ENCODE measurements around the gene FHIP1B. TPM values are rescaled to one million over a fixed set of nuclear protein-coding genes. Genes with fewer than 3 reads are reported as not detected.

The FHIP1B gene
- total RNA-seq, 1 experiment from 2014 or later, result 42.8 TPM

GRCh38 chr11:6225896-6226295, 8.5 kb downstream of the FHIP1B start:
- ChIA-PET CTCF (no interaction called here), POLR2A (no interaction called here)
- in situ Hi-C loops (cut with HindIII; ENCODE audit: low pct_unique_long_range_greater_than_20kb, low sequenced_read_pairs), result no loop called here
- Histone ChIP-seq H3K27me3 (ENCODE audit: control insufficient read depth, insufficient read depth, low read length) (no peaks in the 10 kb centered on the region), H3K9me3 (ENCODE audit: control insufficient read depth, insufficient read depth, low read depth, low read length) (no peaks in the 10 kb centered on the region), H3K36me3 (ENCODE audit: control insufficient read depth, insufficient read depth, low read length) (no peaks in the 10 kb centered on the region; the same call in 1 of the 2 replicates), H3K4me1 (ENCODE audit: control insufficient read depth, insufficient read depth, low read length) (no peaks in the 10 kb centered on the region), H3K27ac (ENCODE audit: low read length) (no peak overlapping the region), H3K4me3 (ENCODE audit: low read depth in 2 of 2, low read length in 2 of 2) (no peak overlapping the region)
- TF ChIP-seq, protein P1, sequence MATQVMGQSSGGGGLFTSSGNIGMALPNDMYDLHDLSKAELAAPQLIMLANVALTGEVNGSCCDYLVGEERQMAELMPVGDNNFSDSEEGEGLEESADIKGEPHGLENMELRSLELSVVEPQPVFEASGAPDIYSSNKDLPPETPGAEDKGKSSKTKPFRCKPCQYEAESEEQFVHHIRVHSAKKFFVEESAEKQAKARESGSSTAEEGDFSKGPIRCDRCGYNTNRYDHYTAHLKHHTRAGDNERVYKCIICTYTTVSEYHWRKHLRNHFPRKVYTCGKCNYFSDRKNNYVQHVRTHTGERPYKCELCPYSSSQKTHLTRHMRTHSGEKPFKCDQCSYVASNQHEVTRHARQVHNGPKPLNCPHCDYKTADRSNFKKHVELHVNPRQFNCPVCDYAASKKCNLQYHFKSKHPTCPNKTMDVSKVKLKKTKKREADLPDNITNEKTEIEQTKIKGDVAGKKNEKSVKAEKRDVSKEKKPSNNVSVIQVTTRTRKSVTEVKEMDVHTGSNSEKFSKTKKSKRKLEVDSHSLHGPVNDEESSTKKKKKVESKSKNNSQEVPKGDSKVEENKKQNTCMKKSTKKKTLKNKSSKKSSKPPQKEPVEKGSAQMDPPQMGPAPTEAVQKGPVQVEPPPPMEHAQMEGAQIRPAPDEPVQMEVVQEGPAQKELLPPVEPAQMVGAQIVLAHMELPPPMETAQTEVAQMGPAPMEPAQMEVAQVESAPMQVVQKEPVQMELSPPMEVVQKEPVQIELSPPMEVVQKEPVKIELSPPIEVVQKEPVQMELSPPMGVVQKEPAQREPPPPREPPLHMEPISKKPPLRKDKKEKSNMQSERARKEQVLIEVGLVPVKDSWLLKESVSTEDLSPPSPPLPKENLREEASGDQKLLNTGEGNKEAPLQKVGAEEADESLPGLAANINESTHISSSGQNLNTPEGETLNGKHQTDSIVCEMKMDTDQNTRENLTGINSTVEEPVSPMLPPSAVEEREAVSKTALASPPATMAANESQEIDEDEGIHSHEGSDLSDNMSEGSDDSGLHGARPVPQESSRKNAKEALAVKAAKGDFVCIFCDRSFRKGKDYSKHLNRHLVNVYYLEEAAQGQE (IDR thresholded peaks at IDR 0.05; ENCODE audit: insufficient read depth in 1 of 2, low read depth in 2 of 2, low read length in 1 of 2), result no peak
- TF ChIP-seq POLR2AphosphoS5 (IDR thresholded peaks at IDR 0.05; ENCODE audit: low read depth, low read length) (no peak), SIN3A (IDR thresholded peaks at IDR 0.05; ENCODE audit: borderline replicate concordance, insufficient read depth, low read depth, low read length) (no peak), CTCF (IDR thresholded peaks at IDR 0.05) (no peak), TCF7L2 (IDR thresholded peaks at IDR 0.05; ENCODE audit: low read depth, low read length) (no peak)
- DNase-seq (ENCODE audit: low read depth, low spot score), result no peak
- BruUV-seq (replicated peaks), result no TSS peak
- intact Hi-C loops (cut with micrococcal nuclease; ENCODE audit: unreplicated experiment), result no loop called here
- no peak for ATAC-seq

DNA sequence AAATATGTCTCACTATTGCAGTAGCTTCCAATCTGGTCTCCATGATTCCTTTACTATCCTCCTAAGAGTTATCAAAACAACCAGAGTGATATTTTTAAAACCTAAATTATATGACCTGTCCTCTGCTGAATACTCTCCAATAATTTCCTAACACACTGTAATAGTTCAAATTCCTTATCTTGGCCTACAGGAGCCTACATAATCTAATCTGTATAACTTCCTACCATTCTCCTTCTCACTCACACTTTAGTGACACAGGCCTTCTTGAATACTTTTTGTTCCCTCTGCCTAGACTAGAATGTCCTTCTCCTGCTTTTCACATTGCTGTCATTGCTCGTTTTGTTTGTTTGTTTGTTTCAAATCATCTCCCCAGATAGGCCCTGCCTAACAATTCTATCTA, 9.4 kb downstream of the FHIP1B start:
- no peaks in the 10 kb centered on the region for H3K9me3 ChIP-seq (ENCODE audit: control insufficient read depth, insufficient read depth, low read depth, low read length)
- ChIA-PET POLR2A (no interaction called here), CTCF (no interaction called here)
- H3K4me1 ChIP-seq (ENCODE audit: control insufficient read depth, insufficient read depth, low read length), result no peaks in the 10 kb centered on the region
- H3K36me3 ChIP-seq (ENCODE audit: control insufficient read depth, insufficient read depth, low read length), result peaks cover 2% of the 10 kb centered on the region; the same call in 1 of the 2 replicates
- DNase-seq (ENCODE audit: low read depth, low spot score) (no peak), ATAC-seq (no peak)
- no peaks in the 10 kb centered on the region for H3K27me3 ChIP-seq (ENCODE audit: control insufficient read depth, insufficient read depth, low read length)
- intact Hi-C loops (cut with micrococcal nuclease; ENCODE audit: unreplicated experiment) (no loop called here), in situ Hi-C loops (cut with HindIII; ENCODE audit: low pct_unique_long_range_greater_than_20kb, low sequenced_read_pairs) (no loop called here)
- no peak for TF ChIP-seq TCF7L2 (IDR thresholded peaks at IDR 0.05; ENCODE audit: low read depth, low read length)
- TF ChIP-seq, protein P1 (IDR thresholded peaks at IDR 0.05; ENCODE audit: insufficient read depth in 1 of 2, low read depth in 2 of 2, low read length in 1 of 2), result no peak
- no peak for TF ChIP-seq SIN3A (IDR thresholded peaks at IDR 0.05; ENCODE audit: borderline replicate concordance, insufficient read depth, low read depth, low read length)
- TF ChIP-seq CTCF (IDR thresholded peaks at IDR 0.05), result no peak
- no peak for TF ChIP-seq POLR2AphosphoS5 (IDR thresholded peaks at IDR 0.05; ENCODE audit: low read depth, low read length)
- no TSS peak for BruUV-seq (replicated peaks)
- no peak overlapping the region for H3K27ac ChIP-seq (ENCODE audit: low read length)
- H3K4me3 ChIP-seq (ENCODE audit: low read depth in 2 of 2, low read length in 2 of 2), result no peak overlapping the region

All from Panc1 (cell line).